H1 (cell line): ENCODE results near the gene APLP1. TPM values are rescaled to one million over a fixed set of nuclear protein-coding genes. Genes with fewer than 3 reads are reported as not detected.

Experiments
- CTCF ChIA-PET: fragments of 300-600 bp; sonication (Branson Sonifier 250); formaldehyde crosslinking; loops from one replicate; lab custom pipeline; 2021; ENCODE audit not compliant: partially characterized antibody; lab: Charles Lee
- POLR2A ChIA-PET: fragments of 300-600 bp; sonication (Branson Sonifier 250); formaldehyde crosslinking; loops from one replicate; lab custom pipeline; 2021; ENCODE audit warnings: inconsistent platforms; ENCODE audit not compliant: partially characterized antibody; lab: Charles Lee
- DNase-seq, 2 experiments: peaks; one replicate each; pipeline versions ENCODE4 v3.0.0 to v3.0.0-alpha.2; 2010 to 2022; ENCODE audit warnings: low spot score in 2 of 2, low read depth in 1 of 2, mixed read lengths in 1 of 2
- FAIRE-seq: peaks from 2 replicates; lab custom pipeline; 2011; peaks lifted over from hg19 to GRCh38; lab: Jason Lieb, UNC
- H2AFZ ChIP-seq: 2 replicates; pipeline ENCODE4 v1.8.1; 2012; ENCODE audit warnings: low read length, inconsistent platforms
- H2AK5ac ChIP-seq: 2 replicates; pipeline ENCODE4 v1.6.1; 2013; ENCODE audit warnings: low read depth, low read length
- H2BK120ac ChIP-seq: replicated peaks from 2 replicates; pipeline ENCODE3; 2013; ENCODE audit warnings: low read depth, low read length, inconsistent platforms
- H2BK12ac ChIP-seq: 2 replicates; pipeline ENCODE4 v1.6.1; 2013; ENCODE audit warnings: low read depth, low read length
- H2BK15ac ChIP-seq: 2 replicates; pipeline ENCODE4 v1.6.1; 2013; ENCODE audit warnings: low read length
- H2BK20ac ChIP-seq: 2 replicates; pipeline ENCODE4 v1.6.1; 2013; ENCODE audit warnings: low read length
- H2BK5ac ChIP-seq: 2 replicates; pipeline ENCODE4 v1.6.1; 2013; ENCODE audit warnings: low read depth, low read length
- H3K14ac ChIP-seq: 2 replicates; pipeline ENCODE4 v1.6.1; 2013; ENCODE audit warnings: inconsistent platforms; ENCODE audit not compliant: insufficient read length
- H3K18ac ChIP-seq: 2 replicates; pipeline ENCODE4 v1.6.1; 2013; ENCODE audit warnings: low read length; ENCODE audit errors: extremely low read depth
- H3K23ac ChIP-seq: 2 replicates; pipeline ENCODE4 v1.6.1; 2013; ENCODE audit warnings: inconsistent platforms; ENCODE audit not compliant: insufficient read length
- H3K23me2 ChIP-seq: 2 replicates; pipeline ENCODE4 v1.6.1; 2013; ENCODE audit warnings: low read depth, low read length
- H3K27ac ChIP-seq: 2 replicates; pipeline ENCODE4 v1.6.1; 2011; ENCODE audit warnings: low read depth, low read length, inconsistent platforms
- H3K27me3 ChIP-seq, 4 experiments: replicated peaks in 1 of 4; 1 replicate in 1 of 4; 2 replicates in 3 of 4; pipeline versions ENCODE4 v1.6.1 to v1.8.1; 2011 to 2013; ENCODE audit warnings: low read length in 3 of 4, mild to moderate bottlenecking in 3 of 4, inconsistent platforms in 2 of 4, mixed read lengths in 2 of 4, moderate library complexity in 1 of 4; ENCODE audit not compliant: control insufficient read depth in 3 of 4, insufficient read depth in 3 of 4; ENCODE audit errors: extremely low read depth in 1 of 4
- H3K36me3 ChIP-seq, 4 experiments: 2 replicates each; pipeline versions ENCODE4 v1.6.1 to v1.8.1; 2011 to 2013; ENCODE audit warnings: mild to moderate bottlenecking in 4 of 4, low read length in 3 of 4, moderate library complexity in 2 of 4, control low read depth in 1 of 4, inconsistent platforms in 1 of 4; ENCODE audit not compliant: insufficient read depth in 4 of 4, control insufficient read depth in 2 of 4
- H3K4ac ChIP-seq: replicated peaks from 2 replicates; pipeline ENCODE3; 2013; ENCODE audit warnings: low read length, low read depth, mixed read lengths, inconsistent platforms; ENCODE audit not compliant: insufficient read length
- H3K4me1 ChIP-seq, 4 experiments: replicated peaks in 1 of 4; 1 replicate in 1 of 4; 2 replicates in 3 of 4; pipeline versions ENCODE4 v1.6.1 to v1.8.1; 2011 to 2013; ENCODE audit warnings: low read length in 3 of 4, inconsistent platforms in 2 of 4, mixed read lengths in 1 of 4; ENCODE audit not compliant: insufficient read depth in 4 of 4, control insufficient read depth in 3 of 4
- H3K4me2 ChIP-seq, 2 experiments: 2 replicates each; pipeline versions ENCODE4 v1.6.1 to v1.8.1; 2011 to 2013; ENCODE audit warnings: low read depth in 2 of 2, low read length in 2 of 2, control low read depth in 1 of 2, inconsistent platforms in 1 of 2, mild to moderate bottlenecking in 1 of 2; ENCODE audit not compliant: insufficient read depth in 1 of 2
- H3K4me3 ChIP-seq, 4 experiments: fragments of 200-600, 300-600 bp in 1 of 4; sonication (generic), shearing (Covaris generic), sonication (Bioruptor Twin) in 1 of 4; 2 replicates each; pipeline versions ENCODE4 v1.5.1 to v1.8.1; 2011 to 2016; ENCODE audit warnings: low read length in 4 of 4, low read depth in 3 of 4, control low read depth in 2 of 4, inconsistent platforms in 2 of 4, mild to moderate bottlenecking in 2 of 4, mixed read lengths in 1 of 4, moderate library complexity in 1 of 4; ENCODE audit not compliant: insufficient read depth in 2 of 4; ENCODE audit errors: extremely low read depth in 1 of 4
- H3K56ac ChIP-seq: replicated peaks from 2 replicates; pipeline ENCODE3; 2013; ENCODE audit warnings: low read depth, mild to moderate bottlenecking, mixed read lengths, low read length, inconsistent platforms; ENCODE audit not compliant: insufficient read length
- H3K79me1 ChIP-seq: 2 replicates; pipeline ENCODE4 v1.6.1; 2013; ENCODE audit warnings: low read depth, low read length, control low read depth
- H3K79me2 ChIP-seq, 2 experiments: 2 replicates each; pipeline versions ENCODE4 v1.6.1 to v1.8.1; 2012 to 2013; ENCODE audit warnings: low read length in 2 of 2, mild to moderate bottlenecking in 2 of 2, inconsistent platforms in 1 of 2; ENCODE audit not compliant: insufficient read depth in 2 of 2, control insufficient read depth in 1 of 2
- H3K9ac ChIP-seq, 4 experiments: replicated peaks in 1 of 4; 1 replicate in 1 of 4; 2 replicates in 3 of 4; pipeline versions ENCODE4 v1.6.1 to v1.8.1; 2011 to 2013; ENCODE audit warnings: low read depth in 3 of 4, low read length in 3 of 4, control low read depth in 2 of 4, mild to moderate bottlenecking in 2 of 4, moderate library complexity in 2 of 4, inconsistent platforms in 1 of 4; ENCODE audit errors: extremely low read depth in 1 of 4
- H3K9me3 ChIP-seq, 2 experiments: 2 replicates each; pipeline versions ENCODE4 v1.6.1 to v1.8.1; 2012 to 2013; ENCODE audit warnings: mild to moderate bottlenecking in 2 of 2, moderate library complexity in 2 of 2, control low read depth in 1 of 2, inconsistent platforms in 1 of 2, low read depth in 1 of 2, low read length in 1 of 2, mixed read lengths in 1 of 2; ENCODE audit not compliant: insufficient read depth in 2 of 2
- H4K20me1 ChIP-seq, 2 experiments: replicated peaks in 1 of 2; 2 replicates each; pipeline versions ENCODE3 to v1.8.1; 2011 to 2013; ENCODE audit warnings: inconsistent platforms in 2 of 2, low read length in 2 of 2, mild to moderate bottlenecking in 1 of 2; ENCODE audit not compliant: insufficient read depth in 2 of 2, control insufficient read depth in 1 of 2
- H4K5ac ChIP-seq: 2 replicates; pipeline ENCODE4 v1.6.1; 2013; ENCODE audit warnings: low read length, low read depth, mixed read lengths, inconsistent platforms; ENCODE audit not compliant: insufficient read length
- H4K8ac ChIP-seq: 2 replicates; pipeline ENCODE4 v1.8.0; 2013; ENCODE audit warnings: mild to moderate bottlenecking, moderate library complexity, low read length, inconsistent platforms; ENCODE audit not compliant: insufficient read depth; ENCODE audit errors: extremely low read depth
- H4K91ac ChIP-seq: replicated peaks from 2 replicates; pipeline ENCODE3; 2013; ENCODE audit warnings: low read length, mixed read lengths, inconsistent platforms; ENCODE audit not compliant: insufficient read length
- ATF2 ChIP-seq: IDR thresholded peaks from 2 replicates; pipeline ENCODE4 v1.6.1; 2012; ENCODE audit warnings: low read length, inconsistent platforms
- CBX8 ChIP-seq: fragments of 300-800, 300-1000 bp; sonication (generic); IDR thresholded peaks from 2 replicates; pipeline ENCODE4 v1.7.1; 2016; ENCODE audit warnings: low read depth, low read length, borderline replicate concordance
- HDAC2 ChIP-seq, 2 experiments: fragments of 300-600 bp in 1 of 2; sonication (generic) in 1 of 2; IDR thresholded peaks; 2 replicates each; pipeline ENCODE4 v1.6.1; 2011 to 2012; ENCODE audit warnings: low read depth in 2 of 2, low read length in 2 of 2, mild to moderate bottlenecking in 2 of 2, moderate library complexity in 2 of 2, borderline replicate concordance in 1 of 2, inconsistent platforms in 1 of 2
- KDM1A ChIP-seq: fragments of 200-600, 300-600 bp; sonication (generic); IDR thresholded peaks from 2 replicates; pipeline ENCODE4 v1.7.1; 2016; ENCODE audit warnings: mild to moderate bottlenecking, low read length, borderline replicate concordance
- POLR2A ChIP-seq, 2 experiments: IDR thresholded peaks; 1 replicate in 1 of 2; 2 replicates in 1 of 2; pipeline ENCODE4 v1.6.1; 2011; ENCODE audit warnings: low read depth in 2 of 2, low read length in 2 of 2, mild to moderate bottlenecking in 2 of 2; ENCODE audit errors: control extremely low read depth in 1 of 2
- RNF2 ChIP-seq: fragments of 200-900, 300-1000 bp; sonication (generic); IDR thresholded peaks from 2 replicates; pipeline ENCODE4 v1.7.1; 2016; ENCODE audit warnings: borderline replicate concordance, low read depth, mild to moderate bottlenecking, antibody characterized with exemption, low read length; ENCODE audit not compliant: poor library complexity, severe bottlenecking; ENCODE audit errors: missing control alignments
- SRF ChIP-seq: IDR thresholded peaks from 2 replicates; pipeline ENCODE4 v1.6.1; 2011; ENCODE audit warnings: mild to moderate bottlenecking, low read depth, low read length, moderate library complexity
- TEAD4 ChIP-seq: IDR thresholded peaks from 2 replicates; pipeline ENCODE4 v1.6.1; 2012; ENCODE audit warnings: low read depth, low read length, inconsistent platforms, mixed read lengths
- WGBS, 2 experiments: shearing (Covaris generic) in 1 of 2; methylation state at CpG; one replicate each; pipeline versions ENCODE4 v1.1.6 to v1.1.7; 2013 to 2015; ENCODE audit warnings: low lambda C conversion rate in 2 of 2, mixed read lengths in 2 of 2, inconsistent platforms in 1 of 2, low coverage in 1 of 2, missing lambda C conversion rate in 1 of 2; ENCODE audit not compliant: insufficient replicate concordance in 2 of 2, insufficient coverage in 1 of 2, insufficient read length in 1 of 2; ENCODE audit errors: extremely low coverage in 1 of 2, missing lambda C conversion rate in 1 of 2; 5-methylcytosine and 5-hydroxymethylcytosine counted together
- polyA plus RNA-seq, 7 experiments: library from polyadenylated mRNA; depleted of rRNA in 3 of 7; stranded (reverse) in 5 of 7; unstranded in 2 of 7; fragments of >200 nt in 5 of 7; fragments of 200-250 nt in 2 of 7; gene quantifications; 1 replicate in 5 of 7; 2 replicates in 1 of 7; 4 replicates in 1 of 7; pipeline versions ENCODE4 v1.2.1 to v1.2.3, GENCODE V29; 2011 to 2013; ENCODE audit warnings: missing spikeins in 2 of 7, mixed read lengths in 2 of 7
- total RNA-seq: library from RNA; stranded (reverse); fragmentation: NEBNext Ultra II Directional; extraction: Animal tissue kit (Norgen Biotek cat#: 25700); gene quantifications from 2 replicates; pipeline ENCODE4 v1.2.1, GENCODE V29; 2021

The APLP1 gene
- total and polyA plus RNA-seq, 2 of the 8 experiments (the other 6 are each of a cell fraction or from before 2014, with no cell fraction given), result 19.9 to 22.0 TPM

- no peaks in the 10 kb centered on the region for H3K79me2 ChIP-seq
- WGBS, 2 experiments, result 93% methylated on average over 17 of the region's 18 CpGs; no CpG with 5 or more reads in 1 of the 2 experiments
- no peak overlapping the region for H3K27ac ChIP-seq
- H3K23me2 ChIP-seq, result no peaks in the 10 kb centered on the region
- POLR2A ChIA-PET, result interaction anchor here (1.1 kb wide), 1 partner anchor 171 kb away, joined by 3 read pairs; no protein-coding TSS in a partner anchor
- H2BK5ac ChIP-seq, result no peak overlapping the region
- H3K18ac ChIP-seq, result no peak overlapping the region
- H2BK15ac ChIP-seq, result no peak overlapping the region
- H4K91ac ChIP-seq, result no peak overlapping the region
- H4K20me1 ChIP-seq, result peaks cover 0 to 6% of the 10 kb centered on the region in 2 experiments
- H2BK12ac ChIP-seq, result no peak overlapping the region
- H3K9ac ChIP-seq, result no peak overlapping the region
- H2BK120ac ChIP-seq, result no peak overlapping the region
- H3K36me3 ChIP-seq, result peaks cover 14 to 37% (median 26%) of the 10 kb centered on the region in 4 experiments
- H2AK5ac ChIP-seq, result no peak overlapping the region
- H3K14ac ChIP-seq, result no peak overlapping the region
- no peaks in the 10 kb centered on the region for H3K9me3 ChIP-seq
- no peak overlapping the region for H3K56ac ChIP-seq
- H3K4me3 ChIP-seq, result no peak overlapping the region
- no peak overlapping the region for H3K23ac ChIP-seq
- no peak overlapping the region for H3K4me2 ChIP-seq
- DNase-seq (no peak), FAIRE-seq (no peak)
- no peak overlapping the region for H4K5ac ChIP-seq
- no peak overlapping the region for H4K8ac ChIP-seq
- no peaks in the 10 kb centered on the region for H3K79me1 ChIP-seq
- no peaks in the 10 kb centered on the region for H3K4me1 ChIP-seq
- no peak overlapping the region for H3K4ac ChIP-seq
- H3K27me3 ChIP-seq, result no peaks in the 10 kb centered on the region
- H2AFZ ChIP-seq, result no peak overlapping the region
- CTCF ChIA-PET, result interaction anchor here (0.7 kb wide), 2 partner anchors 12 to 207 kb away, joined by 3 to 4 read pairs; no protein-coding TSS in a partner anchor
- H2BK20ac ChIP-seq, result no peak overlapping the region
- no peak for TF ChIP-seq KDM1A
- no peak for TF ChIP-seq HDAC2 (IDR thresholded peaks at IDR 0.05; ENCODE audit: borderline replicate concordance in 1 of 2, low read depth in 2 of 2, low read length in 2 of 2)
- TF ChIP-seq TEAD4, result no peak
- no peak for TF ChIP-seq SRF
- no peak for TF ChIP-seq CBX8
- no peak for TF ChIP-seq RNF2
- no peak for TF ChIP-seq POLR2A (IDR thresholded peaks at IDR 0.05; ENCODE audit: control extremely low read depth in 1 of 2, low read depth in 2 of 2, low read length in 2 of 2)
- no peak for TF ChIP-seq ATF2
Observed at GRCh38 chr19:35889370-35890112, 21.2 kb downstream of the APLP1 start.
